Right lung (tissue), 10 donors: ENCODE measurements around the gene YPEL5. TPM values are rescaled to one million over a fixed set of nuclear protein-coding genes. Genes with fewer than 3 reads are reported as not detected.
"Not testable (repeated sequence)": the region's sequence is repeated elsewhere in the genome, so short reads cannot be mapped to it uniquely, and the experiment has no call there.

ENCODE experiments used
- DNase-seq, 2 donors: peaks; one replicate each; pipeline ENCODE4 v3.0.0-alpha.2; 2013
- long read RNA-seq, 8 donors: transcript quantifications; one replicate each; lab custom pipeline, GENCODE V29; 2026
- polyA plus RNA-seq, 5 donors: library from polyadenylated mRNA; unstranded; fragments of 120-200 nt; gene quantifications; one replicate each; pipeline versions ENCODE4 v1.2.1 to v1.2.3, GENCODE V29; 2013; ENCODE audit warnings: inconsistent platforms in 1 of 5, low replicate concordance in 1 of 5; ENCODE audit not compliant: insufficient read length in 5 of 5, insufficient read depth in 1 of 5

The YPEL5 gene
- polyA plus RNA-seq: 100 to 1,000 TPM in 3 of 5 donors, 10 to 100 TPM in 2; 84.0 to 113 (median 104) TPM
- long read RNA-seq, donor 1, transcript YPEL5-201 (3 exons, 2,182 nt): major isoform, 33 of 40 reads
- long read RNA-seq, donor 1, transcript YPEL5-210 (2 exons, 935 nt): minor isoform, 5 of 40 reads
- long read RNA-seq, donor 1, partial matches to known transcripts: 0 of 40 reads
- long read RNA-seq, donor 1, other reads (novel, unspliced or antisense): 0 of 40 reads
- long read RNA-seq, donor 2, transcript YPEL5-201 (3 exons, 2,182 nt): major isoform, 30 of 39 reads
- long read RNA-seq, donor 2, partial matches to known transcripts: 7 of 39 reads
- long read RNA-seq, donor 2, other reads (novel, unspliced or antisense): 0 of 39 reads
- long read RNA-seq, donor 3, transcript YPEL5-201 (3 exons, 2,182 nt): major isoform, 31 of 37 reads
- long read RNA-seq, donor 3, partial matches to known transcripts: 0 of 37 reads
- long read RNA-seq, donor 3, other reads (novel, unspliced or antisense): 0 of 37 reads
- long read RNA-seq, donor 4, transcript YPEL5-201 (3 exons, 2,182 nt): major isoform, 23 of 91 reads
- long read RNA-seq, donor 4, partial matches to known transcripts: 65 of 91 reads
- long read RNA-seq, donor 4, other reads (novel, unspliced or antisense): 0 of 91 reads
- long read RNA-seq, donor 5, transcript YPEL5-201 (3 exons, 2,182 nt): major isoform, 50 of 76 reads
- long read RNA-seq, donor 5, partial matches to known transcripts: 24 of 76 reads
- long read RNA-seq, donor 5, other reads (novel, unspliced or antisense): 0 of 76 reads
- long read RNA-seq, donor 6, transcript YPEL5-201 (3 exons, 2,182 nt): major isoform, 49 of 53 reads
- long read RNA-seq, donor 6, partial matches to known transcripts: 0 of 53 reads
- long read RNA-seq, donor 6, other reads (novel, unspliced or antisense): 0 of 53 reads
- long read RNA-seq, donor 7, transcript YPEL5-201 (3 exons, 2,182 nt): major isoform, 29 of 55 reads
- long read RNA-seq, donor 7, partial matches to known transcripts: 25 of 55 reads
- long read RNA-seq, donor 7, other reads (novel, unspliced or antisense): 0 of 55 reads
- long read RNA-seq, donor 8, transcript YPEL5-201 (3 exons, 2,182 nt): major isoform, 13 of 13 reads
- long read RNA-seq, donor 8, partial matches to known transcripts: 0 of 13 reads
- long read RNA-seq, donor 8, other reads (novel, unspliced or antisense): 0 of 13 reads

DNA sequence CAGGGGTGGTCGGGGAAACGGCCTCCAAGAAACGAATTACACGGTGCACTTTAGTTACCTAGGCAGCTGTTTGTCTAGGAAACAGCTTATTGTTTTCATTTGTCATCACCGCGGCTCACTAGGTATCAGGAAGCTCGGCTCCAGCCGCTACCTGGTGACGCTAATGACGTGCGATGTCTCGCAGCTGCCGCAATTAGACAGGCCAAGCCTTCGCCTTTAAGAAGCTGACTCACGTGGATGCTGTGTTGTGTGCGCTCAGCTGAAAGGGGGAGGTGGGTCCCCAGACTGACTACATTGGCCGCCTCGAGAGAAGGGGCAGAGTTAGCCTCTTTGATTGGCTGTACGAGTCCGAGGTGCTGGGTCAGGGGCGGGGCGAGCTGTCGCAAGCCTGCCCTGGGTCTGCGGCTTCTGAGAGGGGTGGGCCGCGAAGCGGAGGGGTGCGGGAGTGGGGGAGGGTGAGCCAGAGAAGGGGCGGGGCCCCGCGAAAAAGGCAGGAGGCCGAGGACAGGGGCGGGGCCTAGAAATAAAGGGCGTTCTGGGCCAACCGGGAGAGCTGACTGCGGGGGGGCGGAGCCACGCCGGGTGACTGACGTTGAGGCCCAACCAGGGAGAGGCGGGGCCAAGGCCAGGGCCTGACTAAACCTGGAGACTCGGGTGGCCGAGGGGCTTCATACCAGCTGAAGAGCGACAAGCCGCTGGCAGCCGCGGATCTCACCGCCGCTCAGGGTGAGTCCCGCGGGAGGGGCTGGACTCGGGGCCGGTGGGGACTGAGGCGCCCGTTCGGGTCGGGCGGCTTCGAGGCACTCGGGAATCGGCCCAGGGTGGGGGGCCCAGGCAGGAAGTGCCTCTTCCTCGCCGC, at the start of gene YPEL5:
YPEL5 (plus strand) TSS at position 671 of the 859 bp plus-strand sequence. CDS start 9,645 bp downstream, outside the sequence.
- peak; percentile 98 to 99 for DNase-seq

DNA sequence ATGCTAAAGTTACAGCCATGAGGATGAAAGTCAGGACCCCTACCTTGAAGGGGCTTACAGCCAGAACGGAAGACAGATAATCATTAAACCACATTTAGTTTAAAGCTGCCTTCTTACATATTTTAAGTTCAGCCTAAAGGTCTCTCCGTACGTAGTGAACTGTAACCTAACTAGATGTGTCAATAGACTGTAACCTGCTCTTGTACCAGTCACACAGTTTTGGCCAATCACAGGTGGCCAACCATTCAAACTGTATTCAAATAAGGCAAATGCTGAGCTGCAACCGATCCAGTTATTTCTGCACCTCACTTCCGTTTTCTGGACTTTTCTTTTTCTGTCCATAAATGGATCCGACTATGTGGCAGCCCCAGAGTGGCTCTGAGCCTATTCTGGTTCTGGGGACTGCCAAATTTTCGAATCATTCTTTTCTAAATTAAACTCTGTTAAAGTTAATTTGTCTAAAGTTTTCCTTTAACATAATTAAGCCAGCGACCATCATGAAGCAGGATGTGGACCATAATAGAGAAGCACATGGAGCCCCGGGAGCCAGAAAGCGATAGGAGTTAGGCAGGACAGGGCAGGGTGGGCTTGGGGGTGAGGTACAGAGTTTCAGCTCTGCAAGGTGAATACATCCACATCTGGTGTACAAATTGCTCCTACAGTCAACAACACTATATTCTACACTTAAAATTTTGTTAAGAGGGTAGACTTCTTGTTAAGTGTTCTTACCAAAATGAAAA, 48.4 kb upstream of the YPEL5 start:
- DNase-seq: no peak

DNA sequence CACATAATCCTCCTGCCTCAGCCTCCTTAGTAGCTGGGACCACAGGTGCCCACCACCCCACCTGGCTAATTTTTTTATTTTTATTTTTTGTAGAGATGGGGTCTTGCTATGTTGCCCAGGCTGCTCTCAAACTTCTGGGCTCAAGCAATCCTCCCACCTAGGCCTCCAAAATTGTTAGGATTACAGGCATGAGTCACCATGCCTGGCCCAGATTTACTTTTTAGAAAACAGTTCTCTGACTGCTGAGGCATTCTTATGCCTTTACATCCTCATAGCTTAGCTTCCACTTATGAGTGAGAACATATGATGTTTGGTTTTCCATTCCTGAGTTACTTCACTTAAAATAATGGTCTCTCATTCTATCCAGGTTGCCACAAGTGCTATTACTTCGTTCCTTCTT, 47.4 kb upstream of the YPEL5 start:
- not testable (repeated sequence) for DNase-seq

DNA sequence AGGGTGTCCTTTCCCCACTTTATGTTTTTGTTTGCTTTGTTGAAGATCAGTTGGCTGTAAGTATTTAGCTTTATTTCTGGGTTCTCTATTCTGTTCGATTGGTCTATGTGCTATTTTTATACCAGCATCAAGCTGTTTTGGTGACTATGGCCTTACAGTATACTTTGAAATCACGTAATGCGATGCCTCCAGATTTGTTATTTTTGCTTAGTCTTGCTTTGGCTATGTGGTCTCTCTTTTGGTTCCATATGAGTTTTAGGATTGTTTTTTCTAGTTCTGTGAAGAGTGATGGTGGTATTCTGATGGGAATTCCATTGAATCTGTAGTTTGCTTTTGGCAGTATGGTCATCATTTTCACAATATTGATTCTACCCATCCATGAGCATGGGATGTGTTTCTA, 46.1 kb upstream of the YPEL5 start:
- DNase-seq: not testable (repeated sequence)

DNA sequence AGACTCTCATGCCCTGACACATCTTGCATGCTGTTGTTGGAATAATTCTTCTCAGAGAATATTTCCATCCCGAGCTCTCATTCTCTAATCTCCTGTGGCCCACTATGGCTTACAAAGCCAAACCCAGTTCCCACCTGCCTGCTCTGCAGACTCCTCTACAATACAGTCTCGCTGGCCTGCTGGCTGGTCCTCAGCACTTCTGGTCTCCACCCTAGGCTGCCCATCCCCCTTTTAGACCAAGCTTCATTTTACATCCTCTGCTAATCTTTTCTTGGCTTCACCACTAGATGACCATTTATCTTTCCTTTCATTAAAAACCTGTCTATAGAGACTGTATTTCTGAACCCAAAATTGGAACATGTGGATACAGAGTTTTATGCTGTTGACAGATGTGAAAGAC, 42.5 kb upstream of the YPEL5 start:
- no peak for DNase-seq

DNA sequence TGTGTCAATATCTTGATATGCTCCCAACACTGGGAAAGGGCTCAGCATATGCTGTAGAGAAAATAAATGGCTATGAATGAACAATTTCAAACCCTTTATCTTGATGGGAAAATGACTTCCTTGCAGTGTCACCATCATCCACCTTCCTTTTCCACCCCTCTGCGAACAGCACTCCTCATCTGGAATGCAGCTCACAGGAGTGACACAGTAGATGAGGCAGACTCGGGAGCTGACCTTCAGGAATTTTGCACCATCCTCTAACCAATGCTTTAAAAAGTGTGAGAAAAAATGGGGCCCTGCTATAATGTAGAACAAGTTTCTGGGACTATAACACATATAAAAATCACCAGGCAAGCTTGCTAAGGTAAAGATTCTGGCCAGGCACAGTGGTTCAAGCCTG, 41.3 kb upstream of the YPEL5 start:
- no peak for DNase-seq

DNA sequence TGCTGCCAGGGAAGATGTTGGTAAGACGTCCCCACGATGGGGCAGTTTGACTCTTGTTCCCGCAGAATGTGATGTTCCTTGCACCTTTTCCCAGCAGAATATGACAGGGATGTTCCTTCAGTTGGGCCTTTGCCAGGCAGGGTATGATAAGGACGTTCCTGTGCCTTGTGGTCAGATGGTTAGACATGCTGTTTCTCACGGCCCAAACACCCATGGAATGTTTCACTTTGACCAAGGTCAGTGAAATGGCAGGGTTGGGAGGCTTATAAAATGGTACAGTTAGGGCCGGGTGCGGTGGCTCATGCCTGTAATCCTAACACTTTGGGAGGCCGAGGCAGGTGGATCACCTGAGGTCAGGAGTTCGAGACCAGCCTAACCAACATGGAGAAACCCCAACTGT, 40.3 kb upstream of the YPEL5 start:
- DNase-seq: no peak

DNA sequence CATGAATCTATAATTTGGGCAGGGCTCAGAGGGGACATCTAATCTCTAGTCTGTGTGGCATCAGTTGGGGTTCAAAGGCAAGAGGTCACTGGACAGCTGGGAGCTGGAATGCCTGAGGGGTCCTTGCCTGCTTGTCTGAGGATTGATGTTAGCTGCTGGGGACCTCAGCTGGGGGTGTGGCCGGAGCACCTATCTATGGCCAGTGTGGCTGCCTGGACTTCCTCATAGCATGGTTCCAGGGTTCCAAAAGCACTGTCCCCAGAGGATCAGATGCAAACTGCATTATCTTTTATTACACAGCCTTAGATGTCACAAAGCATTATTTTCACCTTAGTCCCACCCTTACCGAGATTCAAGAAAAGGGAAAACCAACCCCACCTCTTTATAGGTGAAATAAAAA, 38.6 kb upstream of the YPEL5 start:
- no peak for DNase-seq

DNA sequence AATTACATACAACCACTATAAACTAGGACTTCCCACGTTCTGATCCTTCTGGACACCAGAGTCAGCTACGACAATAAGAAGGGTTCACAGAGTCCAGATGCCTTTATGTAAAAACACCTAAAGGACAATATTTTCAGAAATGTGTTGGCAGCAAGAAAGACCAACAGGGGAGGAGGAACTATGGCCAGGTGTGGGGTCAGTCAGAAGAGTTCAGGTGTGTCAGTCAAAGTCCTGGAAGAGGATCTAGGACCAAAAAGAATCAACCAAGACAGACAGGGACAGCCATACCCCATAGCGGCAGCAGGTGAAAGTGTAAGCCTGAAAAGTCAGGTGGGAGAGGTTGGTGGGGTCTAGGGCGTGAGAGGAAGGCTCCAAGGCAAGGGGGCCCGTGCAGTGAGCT, 38.0 kb upstream of the YPEL5 start:
- no peak for DNase-seq

DNA sequence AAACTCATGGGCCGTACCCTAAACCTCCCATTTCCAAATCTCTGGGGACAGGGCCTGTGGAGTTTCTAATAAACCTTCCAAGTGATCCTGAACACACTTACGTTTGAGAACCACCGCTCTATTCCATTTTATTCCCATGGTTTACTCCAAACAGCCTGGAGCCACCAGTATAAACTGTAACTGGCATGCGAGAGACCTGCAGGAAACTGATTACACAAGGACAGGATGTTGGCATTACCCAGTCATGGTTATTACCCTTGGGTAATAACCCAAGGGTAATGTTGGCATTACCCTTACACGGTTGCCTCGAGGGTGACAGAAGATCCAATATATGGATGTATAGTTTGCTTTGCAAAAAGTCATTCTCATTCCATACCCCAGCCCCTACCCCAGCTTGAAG, 37.0 kb upstream of the YPEL5 start:
- no peak for DNase-seq

DNA sequence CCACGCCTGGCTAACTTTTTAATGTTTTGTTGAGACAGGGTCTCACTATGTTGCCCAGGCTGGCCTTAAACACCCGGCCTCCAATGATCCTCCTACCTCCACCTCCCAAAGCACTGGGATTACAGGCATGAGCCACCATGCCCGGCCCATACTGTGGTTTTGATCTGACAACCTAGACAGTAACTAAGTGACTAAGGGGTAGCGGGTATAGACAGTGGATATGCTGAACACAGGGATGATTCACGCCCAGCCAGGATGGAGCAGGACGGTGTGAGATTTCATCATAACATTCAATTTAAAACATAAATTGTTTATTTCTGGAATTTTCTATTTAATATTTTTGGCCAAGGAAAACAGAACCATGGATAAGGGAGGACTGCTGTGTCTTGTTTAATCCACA, 36.0 kb upstream of the YPEL5 start:
- no peak for DNase-seq

DNA sequence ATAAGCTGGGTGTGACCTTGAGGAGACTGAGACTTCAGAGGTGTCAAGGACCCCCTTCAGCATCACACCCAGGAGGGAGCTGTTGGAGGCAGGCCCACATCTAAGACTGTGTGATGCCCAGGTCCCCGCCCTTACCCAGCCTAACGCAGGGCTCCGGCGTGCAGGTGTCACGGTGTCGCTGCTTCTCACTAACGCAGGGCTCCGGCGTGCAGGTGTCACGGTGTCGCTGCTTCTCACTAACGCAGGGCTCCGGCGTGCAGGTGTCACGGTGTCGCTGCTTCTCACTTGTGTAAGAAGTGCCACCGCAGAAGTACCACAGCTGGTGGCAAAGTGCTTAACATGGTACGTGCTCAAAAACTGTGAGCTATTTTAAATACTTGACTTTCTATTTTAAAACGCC, 35.6 kb upstream of the YPEL5 start:
- DNase-seq: not testable (repeated sequence)

DNA sequence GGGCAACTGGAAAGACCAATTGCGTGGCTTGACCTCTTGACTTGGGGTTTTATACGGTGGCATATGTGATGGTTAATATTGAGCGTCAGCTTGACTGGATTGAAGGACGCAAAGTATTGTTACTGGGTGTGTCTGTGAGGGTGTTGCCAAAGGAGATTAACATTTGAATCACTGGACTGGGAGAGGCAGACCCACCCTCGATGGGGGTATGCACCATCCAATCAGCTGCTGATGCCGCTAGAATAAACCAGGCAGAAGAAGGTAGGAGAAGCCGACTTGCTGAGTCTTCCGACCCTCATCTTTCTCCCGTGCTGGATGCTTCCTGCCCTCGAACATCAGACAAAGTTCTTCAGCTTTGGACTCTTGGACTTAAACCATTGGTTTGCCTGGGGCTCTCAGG, 34.2 kb upstream of the YPEL5 start:
- no peak for DNase-seq

DNA sequence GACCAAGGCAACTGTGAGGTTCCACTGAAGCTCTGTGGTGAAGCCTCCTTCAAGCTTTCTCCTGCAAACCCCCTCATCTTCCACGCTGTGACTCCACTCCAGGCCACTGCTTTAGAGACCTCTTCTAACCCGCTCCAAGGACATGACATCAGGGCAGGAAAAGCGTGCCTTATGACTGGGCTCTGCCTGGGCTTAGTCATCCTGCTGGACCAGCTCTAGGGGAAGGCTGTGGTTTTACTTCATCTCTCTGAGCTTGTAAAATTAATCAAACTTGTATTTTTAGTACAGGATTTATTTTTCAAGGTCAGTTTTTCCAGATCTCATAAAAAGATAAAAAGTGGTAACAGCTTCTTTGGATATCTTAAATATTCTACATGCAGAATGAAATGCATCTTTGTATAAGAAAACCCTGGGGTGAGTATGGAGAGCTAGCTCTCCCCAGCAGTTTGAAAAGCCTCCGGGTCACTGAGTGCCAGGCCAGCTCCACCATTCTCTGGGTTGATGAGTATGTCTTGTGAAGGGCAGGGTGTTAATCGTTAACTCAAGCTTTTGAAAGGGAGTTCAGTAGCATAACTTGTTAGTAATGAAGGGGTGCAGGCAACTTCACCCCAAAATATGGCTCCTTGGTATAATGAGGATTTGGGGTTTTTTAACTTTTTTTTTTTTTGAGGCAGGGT, 33.1 kb upstream of the YPEL5 start:
- DNase-seq: peak; percentile 2 to 3

DNA sequence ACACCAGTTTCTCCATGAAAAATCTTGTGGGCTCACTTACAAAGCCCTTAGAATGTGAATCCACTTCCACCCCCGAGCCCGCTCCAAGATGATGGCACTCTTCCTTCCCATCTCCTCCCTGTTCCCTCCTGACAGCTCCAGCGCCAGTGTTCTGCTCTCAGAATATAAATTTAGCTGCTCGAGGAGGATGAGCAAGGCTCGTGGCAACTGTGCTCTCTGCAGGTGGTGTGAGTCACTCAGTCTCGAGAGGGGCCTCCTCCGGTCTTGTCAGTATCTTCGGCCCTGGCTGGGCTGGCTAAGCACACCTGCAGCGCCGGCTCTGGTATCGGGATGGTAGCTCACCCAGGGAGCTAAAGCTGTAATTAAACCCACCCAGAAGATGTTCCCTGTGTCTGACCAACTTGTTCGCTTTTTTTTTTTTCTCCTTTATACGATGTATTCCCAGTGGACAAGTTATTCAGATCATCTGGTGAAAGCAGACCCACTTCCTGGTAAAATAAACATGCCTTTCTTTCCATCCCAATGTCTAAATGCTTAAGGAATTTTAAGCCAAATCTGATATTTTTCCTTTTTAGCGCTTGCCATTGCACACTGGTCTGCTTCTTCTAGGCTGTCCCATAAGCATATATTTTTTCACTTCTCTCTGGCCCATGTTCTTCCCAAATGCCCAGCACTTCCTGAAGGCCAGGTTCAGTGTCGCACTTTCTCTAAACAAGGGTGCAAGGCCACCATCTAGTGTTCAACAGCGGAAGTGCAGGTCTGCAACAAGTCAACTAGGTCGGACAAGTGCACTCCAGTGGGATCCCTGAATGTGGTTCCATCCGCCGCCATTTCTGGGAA, 31.4 kb upstream of the YPEL5 start:
- DNase-seq: peak; percentile 30 to 51

DNA sequence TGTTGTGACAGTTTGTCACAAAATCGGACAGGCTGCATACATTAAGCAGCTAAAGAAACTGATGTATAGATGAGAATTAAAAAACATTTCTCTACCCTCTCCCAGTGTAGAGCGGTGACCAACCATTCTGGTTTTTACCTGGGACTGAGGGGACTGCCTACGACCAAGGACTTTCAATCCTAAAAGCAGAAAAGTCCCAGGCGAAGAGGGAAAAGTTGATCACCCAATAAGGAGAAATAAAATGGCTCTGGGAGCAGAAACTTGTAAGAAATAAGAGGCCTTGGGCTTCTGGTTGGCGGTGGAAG, 30.9 kb upstream of the YPEL5 start:
- no peak for DNase-seq

DNA sequence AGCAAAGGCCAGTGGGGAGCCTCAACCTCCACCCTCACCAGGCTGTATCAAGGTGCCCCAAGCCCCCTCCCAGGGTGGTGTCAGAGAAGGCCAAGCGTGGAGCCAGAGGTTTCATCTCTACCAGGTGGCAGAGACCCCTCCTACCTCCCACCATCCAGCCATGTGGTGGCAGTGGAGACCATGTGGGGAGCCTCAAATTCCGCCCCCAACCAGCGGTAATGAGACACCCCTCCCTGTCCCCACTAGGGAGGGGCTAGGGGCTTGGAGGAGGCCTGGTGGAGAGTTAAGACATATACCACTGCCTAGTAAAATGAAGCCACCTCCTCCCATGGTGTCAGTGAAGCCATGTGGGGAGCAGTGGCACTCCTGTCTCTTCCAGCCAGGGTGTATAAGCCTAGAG, 24.4 kb upstream of the YPEL5 start:
- DNase-seq: no peak

DNA sequence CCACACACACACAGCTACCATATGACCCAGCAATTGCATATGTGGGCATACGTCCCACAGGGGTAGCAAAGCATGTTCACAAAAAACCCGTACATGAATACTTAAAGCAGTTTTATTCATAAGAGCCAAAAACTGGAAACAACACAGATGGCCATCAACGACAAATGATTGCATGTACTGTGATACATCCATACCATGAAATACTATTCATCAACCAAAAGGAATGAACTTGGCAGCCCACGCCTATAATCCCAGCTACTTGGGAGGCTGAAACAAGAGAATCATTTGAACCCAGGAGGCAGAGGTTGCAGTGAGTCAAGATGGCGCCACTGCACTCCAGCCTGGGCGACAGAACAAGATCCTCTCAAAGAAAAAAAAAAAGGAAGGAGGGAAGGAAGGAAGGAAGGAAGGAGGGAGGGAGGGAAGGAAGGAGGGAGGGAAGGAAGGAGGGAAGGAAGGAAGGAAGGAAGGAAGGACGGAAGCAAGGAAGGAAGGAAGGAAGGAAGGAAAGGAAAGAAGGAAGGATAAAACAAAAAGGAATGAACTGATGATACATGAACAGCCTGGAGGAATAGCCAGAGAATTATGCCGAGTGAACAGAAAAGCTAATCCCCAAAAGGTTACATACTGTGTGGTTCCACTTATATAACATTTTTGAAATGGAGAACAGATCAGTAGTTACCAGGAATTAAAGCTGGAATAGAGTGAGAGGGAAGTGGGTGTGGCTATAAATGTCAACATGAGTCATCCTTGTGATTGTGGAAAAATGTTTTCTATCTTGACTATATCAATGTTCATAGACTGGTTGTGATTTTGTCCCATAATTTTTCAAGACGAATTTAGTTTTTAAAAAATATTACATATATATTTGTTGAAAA, 19.6 kb upstream of the YPEL5 start:
- no peak for DNase-seq
